Testis (tissue), 2 donors: ENCODE data around the gene STRAP.

Experiments used
- CTCF ChIP-seq, 3 experiments: fragments of 450-650 bp in 2 of 3; fragments of 200-600 bp in 1 of 3; sonication (generic) in 1 of 3; IDR thresholded peaks; one replicate each; pipeline ENCODE4 v1.5.1; 2016 to 2019; ENCODE audit warnings: antibody characterized with exemption in 3 of 3, mild to moderate bottlenecking in 2 of 3, moderate library complexity in 1 of 3
- POLR2A ChIP-seq: fragments of 450-650 bp; IDR thresholded peaks from one replicate; pipeline ENCODE4 v1.6.1; 2017; ENCODE audit warnings: antibody characterized with exemption, mild to moderate bottlenecking, moderate library complexity

- TF ChIP-seq CTCF (IDR thresholded peaks at IDR 0.05) (no peak), POLR2A (no peak)
Measured at GRCh38 chr12:15931590-15932053, 49.4 kb downstream of the STRAP start.
